ENCODE data around the gene ANKIB1. TPM values are rescaled to one million over a fixed set of nuclear protein-coding genes. Genes with fewer than 3 reads are reported as not detected.
A peak's percentile ranks its signal among the peaks of the same experiment; 100 is the strongest.

The ANKIB1 gene
- total RNA-seq, 1 experiment from 2014 or later = 83.8 TPM

GRCh38 chr7:92242972-92243371 is 2.8 kb upstream of the ANKIB1 start:
- in situ Hi-C loops (cut with HindIII; ENCODE audit: low pct_unique_long_range_greater_than_20kb, low sequenced_read_pairs) = no loop called here
- no peak for TF ChIP-seq POLR2AphosphoS5 (IDR thresholded peaks at IDR 0.05; ENCODE audit: low read depth, low read length)
- TF ChIP-seq TCF7L2 (IDR thresholded peaks at IDR 0.05; ENCODE audit: low read depth, low read length) = no peak
- TF ChIP-seq, protein P1, sequence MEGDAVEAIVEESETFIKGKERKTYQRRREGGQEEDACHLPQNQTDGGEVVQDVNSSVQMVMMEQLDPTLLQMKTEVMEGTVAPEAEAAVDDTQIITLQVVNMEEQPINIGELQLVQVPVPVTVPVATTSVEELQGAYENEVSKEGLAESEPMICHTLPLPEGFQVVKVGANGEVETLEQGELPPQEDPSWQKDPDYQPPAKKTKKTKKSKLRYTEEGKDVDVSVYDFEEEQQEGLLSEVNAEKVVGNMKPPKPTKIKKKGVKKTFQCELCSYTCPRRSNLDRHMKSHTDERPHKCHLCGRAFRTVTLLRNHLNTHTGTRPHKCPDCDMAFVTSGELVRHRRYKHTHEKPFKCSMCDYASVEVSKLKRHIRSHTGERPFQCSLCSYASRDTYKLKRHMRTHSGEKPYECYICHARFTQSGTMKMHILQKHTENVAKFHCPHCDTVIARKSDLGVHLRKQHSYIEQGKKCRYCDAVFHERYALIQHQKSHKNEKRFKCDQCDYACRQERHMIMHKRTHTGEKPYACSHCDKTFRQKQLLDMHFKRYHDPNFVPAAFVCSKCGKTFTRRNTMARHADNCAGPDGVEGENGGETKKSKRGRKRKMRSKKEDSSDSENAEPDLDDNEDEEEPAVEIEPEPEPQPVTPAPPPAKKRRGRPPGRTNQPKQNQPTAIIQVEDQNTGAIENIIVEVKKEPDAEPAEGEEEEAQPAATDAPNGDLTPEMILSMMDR (IDR thresholded peaks at IDR 0.05) = no peak
- ChIA-PET POLR2A (no interaction called here), CTCF (no interaction called here)
- Histone ChIP-seq H3K9me3 (ENCODE audit: control insufficient read depth, insufficient read depth, low read depth, low read length) (no peaks in the 10 kb centered on the region), H3K4me3 (ENCODE audit: low read depth in 2 of 2, low read length in 2 of 2) (no peak overlapping the region), H3K4me1 (ENCODE audit: control insufficient read depth, insufficient read depth, low read length) (peaks cover 12% of the 10 kb centered on the region), H3K27me3 (ENCODE audit: control insufficient read depth, insufficient read depth, low read length) (no peaks in the 10 kb centered on the region), H3K27ac (ENCODE audit: low read length) (no peak overlapping the region), H3K36me3 (ENCODE audit: control insufficient read depth, insufficient read depth, low read length) (peaks cover 34% of the 10 kb centered on the region)
- intact Hi-C loops (cut with micrococcal nuclease; ENCODE audit: unreplicated experiment) = no loop called here
- DNase-seq (ENCODE audit: low read depth, low spot score) = no peak
- no peak for ATAC-seq
- no TSS peak for BruUV-seq (replicated peaks)

GRCh38 chr7:92244808-92245486 is 827 bp upstream of the ANKIB1 start:
- ATAC-seq = peak; percentile 2; the same call in 1 of the 2 replicates

More at GRCh38 chr7:92244808-92245486, 827 bp upstream of the ANKIB1 start:
- in situ Hi-C loops (cut with HindIII; ENCODE audit: low pct_unique_long_range_greater_than_20kb, low sequenced_read_pairs) = no loop called here
- TSS peak; percentile 65 for BruUV-seq (replicated peaks)
- H3K36me3 ChIP-seq (ENCODE audit: control insufficient read depth, insufficient read depth, low read length) = peaks cover 21% of the 10 kb centered on the region
- CTCF ChIA-PET = interaction anchor here (1.1 kb wide), 1 partner anchor 203 kb away, joined by 3 read pairs; the partner anchor contains the start of gene GATAD1
- no peaks in the 10 kb centered on the region for H3K27me3 ChIP-seq (ENCODE audit: control insufficient read depth, insufficient read depth, low read length)
- H3K4me1 ChIP-seq (ENCODE audit: control insufficient read depth, insufficient read depth, low read length) = peaks cover 17% of the 10 kb centered on the region
- peak overlapping the region; percentile 94 for H3K27ac ChIP-seq (ENCODE audit: low read length)
- intact Hi-C loops (cut with micrococcal nuclease; ENCODE audit: unreplicated experiment) = no loop called here
- POLR2A ChIA-PET = interaction anchor here (1.1 kb wide), 1 partner anchor 16 kb away, joined by 3 read pairs; no protein-coding TSS in a partner anchor
- H3K9me3 ChIP-seq (ENCODE audit: control insufficient read depth, insufficient read depth, low read depth, low read length) = no peaks in the 10 kb centered on the region
- DNase-seq (ENCODE audit: low read depth, low spot score) = no peak
- H3K4me3 ChIP-seq (ENCODE audit: low read depth in 2 of 2, low read length in 2 of 2) = peak overlapping the region; percentile 94
- TF ChIP-seq, protein P1 (IDR thresholded peaks at IDR 0.05) = no peak
- TF ChIP-seq TCF7L2 (IDR thresholded peaks at IDR 0.05; ENCODE audit: low read depth, low read length) = no peak
- TF ChIP-seq SIN3A (IDR thresholded peaks at IDR 0.05; ENCODE audit: borderline replicate concordance, insufficient read depth, low read depth, low read length) = no peak
- TF ChIP-seq POLR2AphosphoS5 (IDR thresholded peaks at IDR 0.05; ENCODE audit: low read depth, low read length) = no peak
- no peak for TF ChIP-seq REST (IDR thresholded peaks at IDR 0.05; ENCODE audit: insufficient read depth in 1 of 2, low read depth in 2 of 2, low read length in 1 of 2)
